Ascending aorta (tissue), 2 donors: ENCODE data around the gene FCSK. TPM values are rescaled to one million over a fixed set of nuclear protein-coding genes. Genes with fewer than 3 reads are reported as not detected.

Experiments
- DNase-seq, 2 donors: peaks; one replicate each; pipeline ENCODE4 v3.0.0-alpha.2; 2019; ENCODE audit warnings: low spot score in 2 of 2
- H3K27ac ChIP-seq, 2 donors: fragments of 200-600 bp; sonication (generic); one replicate each; pipeline ENCODE4 v1.5.1; 2016 to 2017; ENCODE audit warnings: mild to moderate bottlenecking in 1 of 2
- H3K27me3 ChIP-seq: fragments of 200-600 bp; sonication (generic); one replicate; pipeline ENCODE4 v1.5.1; 2017
- H3K36me3 ChIP-seq, 2 donors: fragments of 200-600 bp; sonication (generic); one replicate each; pipeline ENCODE4 v1.5.1; 2016
- H3K4me1 ChIP-seq, 2 donors: fragments of 200-600 bp; sonication (generic); one replicate each; pipeline ENCODE4 v1.5.1; 2016 to 2017; ENCODE audit warnings: mild to moderate bottlenecking in 1 of 2
- H3K4me3 ChIP-seq, 2 donors: fragments of 200-600 bp; sonication (generic); one replicate each; pipeline ENCODE4 v1.5.1; 2016 to 2017; ENCODE audit warnings: mild to moderate bottlenecking in 1 of 2
- H3K9me3 ChIP-seq, 2 donors: fragments of 200-600 bp; sonication (generic); one replicate each; pipeline ENCODE4 v1.5.1; 2016
- CTCF ChIP-seq, 3 experiments: fragments of 200-600 bp in 2 of 3; fragments of 450-650 bp in 1 of 3; sonication (generic) in 2 of 3; IDR thresholded peaks; one replicate each; pipeline ENCODE4 v1.5.1; 2016 to 2019; ENCODE audit warnings: antibody characterized with exemption in 3 of 3, mild to moderate bottlenecking in 1 of 3, moderate library complexity in 1 of 3
- intact Hi-C: fragments of 100-400 bp; cut with DNase I; formaldehyde crosslinking; loops from one replicate; pipeline ENCODE4 v1.15.1; 2023
- total RNA-seq: library from RNA; depleted of rRNA; stranded (reverse); fragments of >200 nt; gene quantifications from one replicate; pipeline ENCODE4 v1.1.0, GENCODE V29; 2016

FCSK gene
- total RNA-seq, 1 donor from 2014 or later: 54.5 TPM

- H3K9me3 ChIP-seq: no peaks in the 10 kb centered on the region
- peaks cover 28 to 40% of the 10 kb centered on the region in 2 donors for H3K36me3 ChIP-seq
- no peaks in the 10 kb centered on the region for H3K4me1 ChIP-seq
- no peak for TF ChIP-seq CTCF (IDR thresholded peaks at IDR 0.05)
- H3K27me3 ChIP-seq: no peaks in the 10 kb centered on the region
- intact Hi-C loops: no loop called here
- no peak for DNase-seq
- H3K27ac ChIP-seq: no peak overlapping the region
- no peak overlapping the region for H3K4me3 ChIP-seq
Observed at GRCh38 chr16:70467113-70467512, 12.7 kb downstream of the FCSK start.

- no peak for TF ChIP-seq CTCF (IDR thresholded peaks at IDR 0.05)
- H3K9me3 ChIP-seq: no peaks in the 10 kb centered on the region
- no peaks in the 10 kb centered on the region for H3K4me1 ChIP-seq
- peaks cover 28 to 45% of the 10 kb centered on the region in 2 donors for H3K36me3 ChIP-seq
- DNase-seq: no peak
- no peaks in the 10 kb centered on the region for H3K27me3 ChIP-seq
- intact Hi-C loops: no loop called here
- no peak overlapping the region for H3K4me3 ChIP-seq
- H3K27ac ChIP-seq: no peak overlapping the region
Observed at GRCh38 chr16:70467608-70468007, 13.2 kb downstream of the FCSK start.

- H3K4me3 ChIP-seq: no peak overlapping the region
- H3K27ac ChIP-seq: no peak overlapping the region
- no peak for TF ChIP-seq CTCF (IDR thresholded peaks at IDR 0.05)
- H3K9me3 ChIP-seq: no peaks in the 10 kb centered on the region
- H3K36me3 ChIP-seq: peaks cover 30 to 51% of the 10 kb centered on the region in 2 donors
- no peak for DNase-seq
- no peaks in the 10 kb centered on the region for H3K27me3 ChIP-seq
- intact Hi-C loops: no loop called here
- H3K4me1 ChIP-seq: no peaks in the 10 kb centered on the region
Observed at GRCh38 chr16:70468776-70469525, 14.6 kb downstream of the FCSK start.

- H3K27ac ChIP-seq: no peak overlapping the region
Observed at GRCh38 chr16:70470141-70470926, 15.9 kb downstream of the FCSK start.

GRCh38 chr16:70470927-70471341, 16.5 kb downstream of the FCSK start:
- no peaks in the 10 kb centered on the region for H3K4me1 ChIP-seq
- intact Hi-C loops: no loop called here
- DNase-seq: no peak
- H3K27me3 ChIP-seq: no peaks in the 10 kb centered on the region
- H3K36me3 ChIP-seq: peaks cover 41 to 62% of the 10 kb centered on the region in 2 donors
- H3K4me3 ChIP-seq: no peak overlapping the region
- H3K9me3 ChIP-seq: no peaks in the 10 kb centered on the region
- peak in 1 of 3 experiments; percentile 22 for TF ChIP-seq CTCF (IDR thresholded peaks at IDR 0.05)
- no peak overlapping the region for H3K27ac ChIP-seq

More at GRCh38 chr16:70470141-70470926, 15.9 kb downstream of the FCSK start:
- Histone ChIP-seq H3K9me3 (no peaks in the 10 kb centered on the region), H3K4me1 (no peaks in the 10 kb centered on the region), H3K36me3 (peaks cover 41 to 57% of the 10 kb centered on the region in 2 donors), H3K4me3 (no peak overlapping the region), H3K27me3 (no peaks in the 10 kb centered on the region)
- intact Hi-C loops: no loop called here
- TF ChIP-seq CTCF (IDR thresholded peaks at IDR 0.05): no peak
- no peak for DNase-seq
